Effector CD4-positive, alpha-beta T cell (primary cell): ENCODE data around the gene ZNF892.
"Not testable (repeated sequence)": the region's sequence is repeated elsewhere in the genome, so short reads cannot be mapped to it uniquely, and the experiment has no call there.

Source experiments
- DNase-seq: peaks from one replicate; pipeline ENCODE4 v3.0.0-alpha.2; 2020

ZNF892 gene

GRCh38 chr2:95231723-95232122, 24.4 kb downstream of the ZNF892 start:
- no peak for DNase-seq

- no peak for DNase-seq
These were observed 24.9 kb downstream of the ZNF892 start for GRCh38 chr2:95232232-95232631.

GRCh38 chr2:95234286-95234785, 27.0 kb downstream of the ZNF892 start:
- DNase-seq = no peak

GRCh38 chr2:95234816-95235215, 27.5 kb downstream of the ZNF892 start:
- DNase-seq = no peak

- no peak for DNase-seq
These were observed 30.8 kb downstream of the ZNF892 start for GRCh38 chr2:95238131-95238530.

GRCh38 chr2:95240091-95240490, 32.8 kb downstream of the ZNF892 start:
- DNase-seq = no peak

GRCh38 chr2:95240556-95240955, 33.2 kb downstream of the ZNF892 start:
- no peak for DNase-seq

GRCh38 chr2:95242084-95242483, 34.8 kb downstream of the ZNF892 start:
- not testable (repeated sequence) for DNase-seq
